GM12872 (cell line): ENCODE data around the gene SGTB.

Experiments used
- TF ChIP-seq, protein P1 (sequence below): IDR thresholded peaks from 3 replicates; pipeline ENCODE4 v1.5.1; 2011; ENCODE audit warnings: low read depth, mild to moderate bottlenecking, low read length, moderate library complexity; ENCODE audit not compliant: insufficient read depth

The SGTB gene

DNA sequence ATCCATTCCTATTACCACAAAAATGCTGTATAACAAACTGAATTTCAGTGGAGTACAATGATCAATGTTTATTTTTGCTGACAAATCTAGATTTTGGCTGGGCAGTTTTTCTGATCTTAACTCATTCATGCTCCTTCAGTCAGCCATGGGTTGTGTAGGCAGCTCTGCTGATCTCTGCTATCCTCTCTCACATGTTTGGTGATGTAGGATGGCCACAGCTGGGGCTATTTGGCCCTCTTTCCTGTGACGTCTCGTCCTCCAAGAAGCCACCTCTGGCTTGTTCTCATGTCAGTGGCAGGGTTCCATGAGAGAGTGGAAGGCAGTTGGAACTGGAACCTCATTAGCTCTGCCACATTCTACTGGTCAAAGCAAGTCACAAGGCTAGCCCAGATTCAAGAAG is 9.0 kb upstream of the SGTB start:
- TF ChIP-seq, protein P1, sequence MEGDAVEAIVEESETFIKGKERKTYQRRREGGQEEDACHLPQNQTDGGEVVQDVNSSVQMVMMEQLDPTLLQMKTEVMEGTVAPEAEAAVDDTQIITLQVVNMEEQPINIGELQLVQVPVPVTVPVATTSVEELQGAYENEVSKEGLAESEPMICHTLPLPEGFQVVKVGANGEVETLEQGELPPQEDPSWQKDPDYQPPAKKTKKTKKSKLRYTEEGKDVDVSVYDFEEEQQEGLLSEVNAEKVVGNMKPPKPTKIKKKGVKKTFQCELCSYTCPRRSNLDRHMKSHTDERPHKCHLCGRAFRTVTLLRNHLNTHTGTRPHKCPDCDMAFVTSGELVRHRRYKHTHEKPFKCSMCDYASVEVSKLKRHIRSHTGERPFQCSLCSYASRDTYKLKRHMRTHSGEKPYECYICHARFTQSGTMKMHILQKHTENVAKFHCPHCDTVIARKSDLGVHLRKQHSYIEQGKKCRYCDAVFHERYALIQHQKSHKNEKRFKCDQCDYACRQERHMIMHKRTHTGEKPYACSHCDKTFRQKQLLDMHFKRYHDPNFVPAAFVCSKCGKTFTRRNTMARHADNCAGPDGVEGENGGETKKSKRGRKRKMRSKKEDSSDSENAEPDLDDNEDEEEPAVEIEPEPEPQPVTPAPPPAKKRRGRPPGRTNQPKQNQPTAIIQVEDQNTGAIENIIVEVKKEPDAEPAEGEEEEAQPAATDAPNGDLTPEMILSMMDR: no peak

DNA sequence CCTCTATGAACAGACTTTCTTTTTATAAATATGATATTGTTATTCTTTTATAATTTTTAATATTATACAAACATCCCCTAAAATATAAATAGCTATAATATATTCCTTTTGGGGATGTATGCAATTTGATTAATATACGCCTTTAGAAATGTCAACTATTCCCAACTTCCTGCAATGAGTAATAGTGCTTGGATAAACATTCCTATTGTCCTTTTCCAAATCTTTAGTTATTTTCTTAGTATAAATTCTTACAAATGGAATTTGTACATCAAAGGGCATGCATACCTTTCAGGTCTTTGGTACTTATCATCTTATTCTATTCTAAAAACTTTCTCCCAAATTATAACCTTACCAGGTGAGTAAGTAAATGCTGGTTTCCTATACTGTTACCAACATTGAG is 6.3 kb upstream of the SGTB start:
- TF ChIP-seq, protein P1: no peak

DNA sequence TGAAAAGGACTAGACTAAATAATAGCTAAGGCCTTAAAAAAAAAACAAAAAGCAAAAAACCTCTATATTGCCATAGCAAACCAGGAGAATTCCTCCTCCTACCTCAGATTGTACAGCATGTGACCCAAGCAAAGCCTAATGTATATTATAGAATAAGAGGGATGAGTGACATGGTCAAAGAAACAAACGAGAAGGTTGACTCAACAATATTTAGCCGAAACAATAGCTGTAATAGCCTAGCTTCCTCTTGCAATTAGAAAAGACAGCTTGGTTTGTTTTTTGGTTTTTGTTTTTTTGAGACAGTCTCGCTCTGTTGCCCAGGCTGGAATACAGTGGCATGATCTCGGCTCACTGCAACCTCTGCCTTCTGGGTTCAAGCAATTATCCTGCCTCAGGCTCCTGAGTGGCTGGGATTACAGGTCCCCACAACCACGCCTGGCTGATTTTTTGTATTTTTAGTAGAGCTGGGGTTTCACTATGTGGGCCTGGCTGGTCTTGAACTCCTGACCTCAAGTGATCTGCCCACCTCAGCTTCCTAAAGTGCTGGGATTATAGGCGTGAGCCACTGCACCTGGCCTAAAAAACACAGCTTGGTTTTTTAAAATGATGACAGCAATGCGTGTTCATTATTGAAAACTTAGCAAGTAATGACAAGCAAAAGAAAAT is 5.7 kb upstream of the SGTB start:
- TF ChIP-seq, protein P1: no peak

DNA sequence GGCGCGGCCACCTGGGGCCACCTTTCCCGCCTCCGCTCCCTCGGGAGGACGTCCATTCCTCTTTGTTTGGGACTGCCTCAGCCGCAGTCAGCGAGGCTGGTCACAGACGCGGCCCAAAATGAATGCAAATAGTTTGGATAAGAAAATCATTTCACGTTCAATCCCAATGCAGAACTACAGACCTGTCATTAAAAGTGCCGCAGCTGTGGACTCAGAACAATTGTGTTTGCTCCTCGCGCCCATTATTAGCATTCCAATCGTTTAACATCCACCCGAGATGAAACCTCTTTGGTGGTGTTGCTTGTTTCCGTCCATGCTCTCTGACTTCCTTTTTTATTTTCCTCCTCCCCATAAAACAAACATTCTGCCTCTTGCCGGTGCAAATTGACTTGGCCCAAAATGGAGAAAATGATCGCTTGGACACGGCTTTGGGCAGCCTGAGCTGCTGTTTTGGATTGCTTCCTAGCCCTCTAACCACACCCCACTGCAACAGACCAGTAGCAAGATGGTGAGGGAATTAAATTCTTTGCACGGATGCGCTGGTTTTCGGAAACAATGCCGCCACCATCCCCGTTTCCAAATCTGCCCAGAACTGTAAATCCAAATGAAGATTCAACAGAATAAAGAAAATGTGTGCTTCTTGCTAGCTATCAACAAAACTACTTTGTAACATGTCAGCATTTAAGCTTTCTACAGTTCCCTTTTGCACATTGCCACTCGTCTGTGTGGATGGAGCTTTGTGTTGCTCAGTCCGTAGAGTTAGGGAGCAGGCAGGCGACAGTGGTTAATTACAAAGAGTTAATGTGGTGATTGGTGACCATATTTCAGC is 880 bp upstream of the SGTB start:
- TF ChIP-seq, protein P1: no peak

DNA sequence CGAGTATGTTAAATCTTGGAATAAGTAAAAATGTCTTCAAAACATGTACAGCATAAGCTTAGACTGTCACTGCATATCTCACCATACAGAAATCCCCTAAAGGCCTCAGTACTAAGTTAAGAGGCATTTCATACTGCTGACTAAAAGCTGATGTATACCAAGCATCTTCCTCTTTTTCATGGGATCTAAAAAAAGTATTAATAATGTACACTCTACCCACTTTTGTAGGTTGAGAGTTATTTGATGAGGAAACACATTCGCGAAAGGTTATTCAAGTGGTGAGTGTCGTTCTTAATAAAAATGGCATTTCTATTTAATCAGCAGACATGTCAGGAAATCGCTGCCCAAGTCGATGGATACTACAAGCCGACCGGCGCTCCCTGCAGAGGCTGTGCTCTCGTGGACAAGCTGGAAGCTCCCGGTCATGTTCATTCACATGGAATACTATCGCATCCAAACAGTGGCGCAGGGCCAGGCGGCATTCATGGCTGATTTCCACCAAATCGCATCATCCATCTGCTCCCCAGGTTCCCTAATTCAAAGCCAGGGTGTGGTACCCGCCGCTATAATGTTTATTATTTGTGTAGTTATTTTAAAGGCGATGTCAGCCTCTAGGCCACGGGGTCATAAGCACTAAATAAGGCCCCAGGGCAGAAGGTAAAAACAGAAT is 724 bp downstream of the SGTB start:
- TF ChIP-seq, protein P1: no peak

DNA sequence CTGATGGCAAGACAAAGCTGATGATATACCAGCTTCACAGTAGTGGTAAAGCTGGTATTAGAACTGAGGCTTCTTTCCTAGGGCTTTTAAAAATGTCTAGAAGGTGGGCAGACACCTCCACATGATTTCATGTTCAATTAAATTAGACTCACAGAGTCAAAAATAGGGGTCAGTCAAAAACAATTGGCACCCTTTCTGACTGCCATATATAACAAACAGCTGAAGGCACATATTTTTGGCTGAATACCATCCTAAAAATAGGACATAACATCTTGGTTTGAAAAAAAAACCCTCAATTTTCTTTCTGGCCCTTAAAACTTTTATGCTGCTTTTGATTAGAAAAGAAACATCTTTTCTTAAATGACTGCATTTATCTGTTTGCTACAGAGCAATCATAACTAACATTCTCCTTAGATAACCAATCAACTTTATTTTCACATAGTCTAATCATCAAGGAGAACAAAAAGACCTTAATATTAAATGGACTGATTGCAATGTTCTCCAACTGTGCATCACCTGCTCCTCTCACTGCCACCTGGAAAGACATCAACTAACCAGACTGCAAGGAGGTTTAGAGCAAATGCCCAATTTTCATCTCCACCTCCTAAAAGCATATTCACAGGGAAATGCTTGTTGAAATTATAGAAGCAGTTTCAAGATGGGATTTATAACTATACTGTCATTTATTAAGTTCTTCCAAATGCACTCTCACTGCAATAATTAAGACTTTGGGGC is 3.2 kb downstream of the SGTB start:
- TF ChIP-seq, protein P1: no peak

DNA sequence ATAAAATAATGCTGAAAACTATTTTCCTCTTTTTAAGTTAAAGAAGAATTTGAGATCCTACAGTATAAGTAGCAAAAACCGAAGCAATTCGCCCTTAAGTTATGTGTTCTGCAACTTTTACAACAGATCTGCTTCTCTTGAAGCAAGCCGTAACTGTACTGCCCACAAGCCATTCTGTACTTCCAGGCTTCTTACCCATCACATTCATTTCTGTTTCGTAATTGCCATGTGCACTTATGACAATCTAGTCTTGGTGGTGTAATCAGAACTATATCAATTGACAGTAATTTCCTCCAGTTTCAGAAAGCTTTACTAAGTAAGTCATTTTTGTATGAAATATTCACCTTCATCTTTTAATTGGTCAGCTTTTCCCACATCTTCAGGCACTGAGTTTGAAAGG is 13.8 kb downstream of the SGTB start:
- TF ChIP-seq, protein P1: no peak
